Activated CD4-positive, alpha-beta T cell treated with anti-CD3 and anti-CD28 coated beads, Interleukin-10, Interleukin-2, amounts not matched to agents 100 ng/mL and 50 ng/mL, durations not matched to agents 16 hours and 8 hours (primary cell): ENCODE measurements around the gene HLA-DPB1.
A peak's percentile ranks its signal among the peaks of the same experiment; 100 is the strongest.

Experiments
- DNase-seq: peaks from one replicate; pipeline ENCODE4 v3.0.0-alpha.2; 2020

The HLA-DPB1 gene

DNA sequence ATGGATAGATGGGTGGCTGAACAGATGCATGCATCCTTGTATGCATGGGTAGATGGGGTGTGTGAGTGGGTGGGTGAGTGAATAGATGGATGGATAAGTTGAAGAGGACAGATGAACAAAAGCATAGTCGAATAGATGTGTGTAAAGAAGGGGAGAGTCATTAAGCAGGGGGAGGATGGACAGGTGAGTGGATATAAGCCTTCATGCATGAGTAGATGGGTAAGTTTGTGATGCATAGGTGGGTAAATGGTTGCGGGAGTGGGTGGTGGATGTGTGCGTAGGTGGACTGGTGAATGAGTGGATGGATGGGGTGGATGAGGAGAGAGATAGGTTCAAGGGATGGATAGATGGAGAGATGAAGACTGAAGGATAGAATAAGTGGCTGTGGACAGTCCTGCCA lies 29.6 kb downstream of the HLA-DPB1 start:
- DNase-seq, result no peak

DNA sequence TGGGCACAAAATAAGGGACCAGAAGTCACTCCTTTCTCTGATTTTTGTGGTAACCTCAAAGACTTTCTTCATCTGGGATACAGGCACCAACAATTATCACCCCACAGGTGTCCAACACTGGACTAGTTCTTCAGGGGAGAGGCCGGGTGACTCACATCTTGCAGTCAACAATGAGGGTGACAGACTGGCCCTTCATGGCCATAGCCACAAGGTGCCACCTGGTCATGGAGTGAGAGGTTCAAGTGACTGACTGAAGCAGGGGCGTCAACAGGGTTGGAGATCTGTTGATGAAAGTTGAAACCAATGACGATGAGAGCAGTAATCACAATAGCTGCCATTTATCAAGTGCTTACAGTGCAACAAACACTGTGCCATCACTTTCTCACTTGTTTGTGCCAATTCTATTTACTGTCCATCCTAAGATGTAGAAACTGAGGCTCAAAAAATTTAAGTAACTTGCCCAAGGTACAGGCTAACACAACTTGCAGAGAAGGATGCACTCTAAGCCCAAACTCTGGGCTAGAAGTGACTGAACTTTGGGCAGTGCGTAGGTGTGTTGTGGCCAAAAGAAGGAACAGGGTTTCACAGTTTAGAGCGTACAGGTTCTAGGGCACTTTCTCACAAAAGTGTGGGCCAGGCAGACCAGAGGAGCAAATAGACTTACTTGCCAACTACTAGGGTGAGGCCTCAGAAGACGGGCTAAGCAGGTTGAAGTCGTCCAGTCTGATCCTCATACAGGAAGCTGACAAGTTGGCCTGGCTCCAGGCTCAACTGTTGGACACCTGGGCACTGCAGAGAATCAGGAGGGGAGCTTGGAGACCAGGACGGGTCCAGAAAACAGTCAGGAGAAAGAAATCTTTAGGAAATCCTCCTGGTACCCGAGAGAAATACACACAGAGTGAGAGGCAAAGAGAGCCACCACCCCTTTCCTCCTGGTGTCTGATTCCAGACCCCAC lies 30.4 kb downstream of the HLA-DPB1 start:
- DNase-seq, result no peak

DNA sequence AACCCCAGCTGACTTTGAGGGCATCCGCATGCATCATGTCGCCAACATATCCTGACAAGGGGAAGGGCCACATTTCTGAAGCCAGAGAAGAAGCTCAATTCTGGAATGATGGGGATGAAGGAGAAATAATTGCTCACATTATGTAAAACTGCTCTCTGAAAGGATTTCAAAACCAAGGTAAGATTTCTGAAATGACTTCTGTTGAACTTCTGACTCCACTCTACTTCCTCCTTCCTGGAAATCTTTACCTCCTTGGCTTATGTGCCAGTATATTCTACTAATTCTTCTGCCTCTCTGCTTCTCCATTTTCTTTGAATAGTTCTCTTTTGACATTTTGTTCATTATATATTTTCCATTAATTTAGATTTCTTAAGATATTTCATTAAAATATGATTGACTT lies 31.9 kb downstream of the HLA-DPB1 start:
- DNase-seq, result no peak

DNA sequence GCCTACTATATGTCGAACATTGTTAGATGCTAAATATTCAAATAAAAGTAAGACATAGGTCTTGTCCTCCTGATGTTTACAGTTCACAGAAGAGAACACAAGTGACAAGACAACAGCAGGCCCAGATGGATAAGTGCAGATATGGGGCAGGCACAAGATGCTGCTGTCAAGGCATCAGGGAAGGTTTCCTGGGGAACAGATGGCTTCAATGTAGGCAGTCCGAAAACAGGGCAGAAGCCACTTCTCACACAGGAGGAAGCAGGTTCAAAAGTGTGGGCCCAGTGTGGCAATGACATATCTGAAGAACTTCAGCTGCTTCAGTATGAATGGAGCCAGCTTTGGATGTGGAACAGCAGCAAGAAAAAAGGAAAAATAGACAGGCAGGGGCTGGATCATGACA lies 32.5 kb downstream of the HLA-DPB1 start:
- no peak for DNase-seq

DNA sequence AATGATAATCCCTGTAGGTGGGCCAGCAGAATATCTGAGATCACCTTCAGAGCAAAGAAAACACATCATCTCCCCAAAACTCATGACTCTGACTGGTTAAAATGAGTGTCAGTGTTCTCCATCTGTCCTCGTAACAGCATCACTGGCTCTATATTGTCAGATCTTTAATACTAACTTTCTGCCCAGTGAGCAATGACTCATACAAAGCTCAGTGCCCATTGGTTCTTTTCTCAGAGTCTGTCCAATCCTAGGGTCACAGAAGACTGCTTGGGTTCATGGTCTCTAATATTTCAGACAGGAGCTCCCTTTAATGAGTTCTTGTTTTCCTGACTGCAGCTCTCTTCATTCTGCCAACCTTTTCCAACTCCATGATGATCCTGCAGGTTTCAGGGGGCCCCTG lies 36.4 kb downstream of the HLA-DPB1 start:
- peak; percentile 55 for DNase-seq

DNA sequence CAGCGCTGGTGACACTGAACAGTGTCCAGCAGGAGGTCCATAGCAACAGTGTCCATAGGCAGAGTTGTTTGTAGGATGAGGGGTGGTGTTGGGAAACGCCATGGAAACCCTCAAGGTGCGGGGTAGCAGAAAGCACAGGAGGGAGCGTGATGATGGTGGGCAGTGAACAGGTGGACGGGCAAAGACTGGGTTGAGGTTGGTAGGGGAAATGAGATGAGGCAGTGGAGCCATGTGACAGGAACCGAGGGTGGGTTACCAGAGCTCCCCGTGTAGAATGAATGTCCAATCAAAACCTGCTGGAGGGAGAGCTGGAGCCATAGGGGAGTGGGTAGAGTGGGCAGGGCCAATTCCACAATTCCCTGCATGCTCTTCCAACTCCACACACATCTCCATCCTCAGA lies 38.0 kb downstream of the HLA-DPB1 start:
- no peak for DNase-seq

DNA sequence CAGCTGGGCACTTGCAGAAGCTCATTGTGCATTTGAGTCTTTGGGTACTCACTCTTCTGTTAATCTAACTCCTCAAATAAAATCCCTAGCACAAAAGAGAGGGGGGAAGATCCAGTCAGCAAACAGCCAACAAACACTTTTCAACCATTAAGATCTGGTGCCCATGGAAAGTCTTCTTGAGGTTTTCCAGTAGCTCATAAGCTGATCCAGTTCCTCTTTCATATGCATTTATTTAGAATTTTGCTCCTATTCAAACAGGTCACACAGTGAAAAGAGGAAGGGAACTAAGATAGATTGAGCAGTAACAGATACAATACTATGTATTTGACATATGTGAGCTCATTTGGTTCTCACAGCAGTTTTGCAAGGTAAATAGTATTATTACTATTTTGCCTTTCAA lies 38.6 kb downstream of the HLA-DPB1 start:
- DNase-seq, result no peak

DNA sequence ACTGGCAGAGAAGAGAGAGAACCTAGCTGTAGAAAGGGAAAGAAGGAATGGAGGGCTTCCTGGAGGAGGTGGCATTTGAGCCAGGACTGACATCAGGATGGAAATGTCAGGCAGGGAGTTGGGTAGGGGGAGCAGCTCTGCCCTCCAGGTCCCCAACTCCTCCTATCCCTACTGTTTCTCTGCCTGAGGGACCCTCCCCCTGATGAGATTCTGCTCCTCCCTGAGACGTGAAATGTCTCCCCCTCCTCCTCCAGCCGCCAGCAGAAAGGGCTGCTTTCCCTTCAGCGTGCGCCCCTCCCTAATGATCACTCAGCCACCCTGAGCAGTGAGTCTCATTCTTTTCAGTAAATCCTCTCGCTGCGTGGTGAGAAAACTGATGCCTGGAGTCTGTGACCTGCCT lies 40.6 kb downstream of the HLA-DPB1 start:
- no peak for DNase-seq

DNA sequence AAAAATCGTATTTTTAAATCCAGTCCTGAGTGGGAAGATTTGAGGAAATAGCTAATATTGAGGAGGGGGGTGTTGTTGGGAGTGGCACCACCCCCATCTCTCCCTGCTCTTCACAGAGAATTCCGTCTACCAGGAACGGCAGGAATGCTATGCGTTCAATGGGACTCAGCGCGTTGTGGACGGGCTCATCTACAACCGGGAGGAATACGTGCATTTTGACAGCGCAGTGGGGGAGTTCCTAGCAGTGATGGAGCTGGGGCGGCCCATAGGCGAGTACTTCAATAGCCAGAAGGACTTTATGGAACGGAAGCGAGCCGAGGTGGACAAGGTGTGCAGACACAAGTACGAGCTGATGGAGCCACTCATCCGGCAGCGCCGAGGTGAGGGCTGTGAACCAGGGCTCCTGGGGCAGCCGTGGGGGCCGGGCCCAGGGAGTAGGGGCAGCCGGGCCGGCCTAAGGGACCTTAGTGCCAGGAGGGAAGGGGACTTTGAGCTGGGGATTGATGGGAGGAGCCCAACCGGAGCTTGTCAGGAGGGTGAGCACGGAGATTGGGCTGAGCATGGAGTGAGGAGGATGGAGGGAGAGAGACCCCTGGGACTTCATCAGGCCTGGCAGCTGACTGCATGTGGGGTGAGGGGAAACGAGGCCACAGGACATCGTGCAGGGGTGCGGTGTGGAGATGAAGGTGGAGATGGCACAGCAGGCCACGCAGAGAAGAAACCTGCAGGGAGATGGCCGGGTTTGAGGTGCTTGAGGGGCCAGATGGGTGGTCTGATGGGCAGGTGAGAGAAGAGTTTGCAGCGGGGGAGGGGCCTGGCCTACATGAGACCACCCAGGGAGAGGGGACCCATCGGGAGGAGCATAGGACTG lies 41.3 kb downstream of the HLA-DPB1 start:
- DNase-seq, result no peak

DNA sequence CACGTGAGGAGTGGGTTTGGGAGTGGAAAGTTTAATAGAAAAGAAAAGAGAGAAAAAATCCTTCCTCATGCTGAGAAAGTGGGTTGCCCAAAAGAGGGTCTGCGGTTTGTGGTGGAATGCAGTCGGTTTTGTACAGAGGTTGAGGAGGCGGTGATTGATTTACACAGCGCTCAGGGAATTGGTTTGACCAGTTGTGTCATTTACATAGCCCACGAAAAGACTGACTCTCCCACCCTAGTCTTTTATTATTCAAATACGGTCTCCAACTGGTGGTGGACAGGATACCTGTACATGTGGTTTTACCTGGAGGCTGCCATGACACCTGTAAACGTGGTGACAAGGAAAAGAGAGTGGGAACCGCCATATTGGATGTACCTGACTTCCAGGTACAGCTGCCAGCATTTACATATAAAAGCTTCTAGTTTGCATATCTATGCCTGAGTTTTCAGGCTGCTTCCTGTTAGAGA lies 42.1 kb downstream of the HLA-DPB1 start:
- no peak for DNase-seq

DNA sequence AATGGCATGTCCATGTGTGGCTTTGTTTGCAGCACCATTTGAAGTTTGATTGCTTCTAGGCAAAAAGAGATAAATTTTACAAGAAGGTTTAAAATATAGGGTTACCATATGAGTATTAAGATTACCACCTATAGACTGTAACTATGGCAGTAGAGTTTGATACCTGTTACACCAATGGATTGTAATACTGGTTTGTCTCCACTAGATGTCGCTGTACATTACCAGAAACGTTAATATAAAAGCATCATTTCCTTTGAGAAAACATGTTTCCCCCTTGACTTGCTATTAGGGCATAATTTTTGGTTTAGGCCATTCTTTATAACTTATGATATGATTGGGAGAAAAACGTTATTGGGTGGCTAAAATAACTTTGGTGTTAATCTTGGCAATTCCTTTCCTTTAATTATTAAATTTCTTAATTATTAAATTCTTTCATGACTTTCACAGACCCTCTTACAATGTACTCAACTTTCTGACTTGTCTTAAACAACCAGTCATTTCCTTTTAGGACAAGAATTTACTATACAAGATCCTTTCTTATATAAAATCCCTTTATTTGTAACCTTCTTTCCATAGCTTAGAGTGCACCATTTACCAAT lies 42.8 kb downstream of the HLA-DPB1 start:
- DNase-seq, result peak; percentile 72

DNA sequence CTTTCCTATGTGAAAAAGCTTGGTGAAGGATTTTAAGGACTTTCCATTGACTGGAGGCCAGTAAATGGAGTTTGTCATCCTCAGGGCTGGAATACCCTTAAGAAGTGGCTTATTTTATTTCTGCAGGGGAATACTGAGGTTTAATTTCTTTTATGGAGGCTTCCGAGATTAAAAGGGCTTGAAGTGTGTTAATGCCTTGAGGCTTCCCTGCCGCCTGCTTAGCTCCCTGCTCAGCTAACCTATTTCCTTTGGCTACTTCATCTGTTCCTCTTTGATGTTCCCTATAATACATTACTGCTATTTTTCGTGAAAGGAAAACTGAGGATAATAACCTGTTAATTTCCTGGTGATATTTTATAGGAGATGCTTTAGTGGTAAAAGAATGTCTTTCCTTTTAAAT lies 44.2 kb downstream of the HLA-DPB1 start:
- DNase-seq, result no peak

DNA sequence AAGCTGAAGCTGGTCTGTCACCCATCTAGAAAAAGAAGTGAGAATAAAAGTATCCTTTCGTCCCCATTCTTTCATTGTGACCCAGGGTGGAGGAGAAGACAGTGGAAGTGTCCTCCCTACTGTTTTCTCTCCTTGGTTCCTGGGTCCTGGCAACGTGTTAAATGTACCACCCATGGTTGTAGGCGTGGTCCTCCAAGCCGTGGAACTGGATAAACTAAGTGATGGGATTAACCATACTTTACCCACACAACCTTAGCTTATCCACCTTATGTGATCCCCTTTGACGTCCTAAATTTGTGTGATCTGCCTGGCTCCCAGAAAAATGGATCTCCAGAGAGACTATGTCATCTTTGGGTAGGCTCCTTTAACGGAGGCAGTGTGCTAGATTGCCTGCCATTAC lies 47.4 kb downstream of the HLA-DPB1 start:
- no peak for DNase-seq

DNA sequence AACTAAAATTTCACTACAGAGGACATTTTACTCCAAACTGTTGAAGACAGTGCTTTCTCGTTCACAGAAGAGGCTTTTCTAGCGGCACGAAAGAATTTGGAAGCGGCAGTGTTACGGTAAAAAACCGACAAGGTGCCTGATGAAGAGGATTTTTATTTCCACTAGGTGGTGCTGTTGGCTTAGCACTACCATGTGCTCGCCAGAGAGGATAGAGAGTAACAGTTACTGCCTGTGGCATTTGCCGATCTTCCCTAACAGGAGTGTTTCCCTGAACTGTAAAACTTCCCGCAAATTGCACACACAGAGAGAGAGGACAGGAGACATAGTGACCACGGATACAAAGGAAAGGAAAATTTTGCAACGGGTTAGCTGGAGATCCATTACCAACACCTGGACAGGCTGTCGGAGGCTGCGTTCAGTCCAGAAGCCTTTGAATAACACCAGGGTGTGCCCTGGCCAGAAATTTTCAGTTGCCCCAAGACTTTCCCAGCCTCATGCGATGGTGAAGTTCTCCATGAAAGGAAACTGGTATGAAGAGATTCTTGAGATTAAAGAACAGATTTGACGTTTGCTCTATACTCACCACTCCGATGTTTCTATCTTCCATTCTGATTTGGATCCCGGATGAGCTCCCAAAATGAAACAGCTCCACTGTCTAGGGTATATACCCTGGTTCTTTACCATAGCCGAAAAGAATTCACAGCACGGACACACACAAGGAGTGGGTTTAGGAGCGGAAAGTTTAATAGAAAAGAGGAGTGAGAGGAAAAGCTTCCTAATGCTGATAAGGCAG lies 48.1 kb downstream of the HLA-DPB1 start:
- peak; percentile 53 for DNase-seq

DNA sequence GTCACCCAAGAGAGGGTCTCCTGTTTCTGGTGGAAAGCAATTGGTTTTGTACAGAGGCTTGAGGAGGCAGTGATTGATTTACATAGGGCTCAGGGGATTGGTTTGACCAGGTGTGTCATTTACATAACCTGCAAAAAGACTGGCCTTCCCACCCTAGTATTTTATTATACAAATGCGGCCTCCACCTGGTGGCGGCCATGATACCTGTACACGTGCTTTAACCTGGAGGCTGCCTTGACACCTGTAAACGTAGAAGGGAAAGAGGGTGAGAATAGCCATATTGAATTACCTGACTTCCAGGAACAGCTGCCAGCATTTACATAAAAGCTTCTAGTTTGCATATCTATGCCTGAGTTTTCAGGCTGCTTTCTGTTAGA lies 48.7 kb downstream of the HLA-DPB1 start:
- no peak for DNase-seq

DNA sequence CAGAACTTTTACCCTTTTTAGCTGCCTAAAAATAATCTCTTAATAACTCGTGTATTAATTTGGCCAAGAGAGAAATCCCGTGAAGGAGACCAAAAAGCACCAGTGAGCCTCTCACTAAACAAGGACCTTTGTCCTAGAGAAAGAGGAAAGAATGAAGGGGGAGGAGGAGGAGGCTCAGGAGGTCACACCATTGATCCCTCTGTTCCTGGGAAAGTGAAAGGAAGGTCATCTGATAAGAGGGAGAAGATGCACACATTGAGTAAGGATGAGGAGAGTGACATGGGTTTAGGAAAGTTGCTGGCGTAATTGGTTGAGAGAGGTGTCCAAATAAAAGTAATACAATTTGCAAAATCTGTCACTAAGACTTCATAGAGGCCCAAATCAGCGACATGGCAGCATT lies 49.2 kb downstream of the HLA-DPB1 start:
- no peak for DNase-seq

DNA sequence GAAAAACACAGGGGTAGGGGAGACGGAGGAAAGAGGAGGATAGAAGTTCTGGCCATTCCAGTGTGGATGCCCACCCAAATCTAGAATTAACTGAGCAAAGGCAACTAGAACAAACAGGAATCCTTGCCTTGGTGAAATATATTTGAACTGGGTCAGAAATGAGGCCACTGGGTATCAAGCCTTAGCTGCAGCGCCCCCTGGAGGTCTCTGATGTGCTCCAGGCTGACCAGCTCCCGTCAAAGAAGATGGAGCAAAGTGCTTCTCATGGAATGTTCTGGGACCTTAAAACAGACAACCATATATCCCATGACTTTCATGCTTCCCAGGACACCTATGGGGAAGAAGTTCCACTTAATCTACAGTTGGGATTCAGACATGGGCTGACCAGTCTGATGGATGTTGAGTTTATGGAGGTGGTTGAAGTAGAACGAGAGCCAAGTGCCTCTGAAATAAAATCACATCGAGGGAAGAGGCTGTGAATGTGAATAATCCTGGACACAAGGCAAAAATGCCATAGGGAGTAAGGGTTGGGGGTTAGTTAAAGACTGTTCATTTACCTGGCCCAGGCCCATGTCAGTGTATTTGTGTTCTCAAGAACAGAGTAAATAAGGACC lies 50.4 kb downstream of the HLA-DPB1 start:
- peak; percentile 55 for DNase-seq

DNA sequence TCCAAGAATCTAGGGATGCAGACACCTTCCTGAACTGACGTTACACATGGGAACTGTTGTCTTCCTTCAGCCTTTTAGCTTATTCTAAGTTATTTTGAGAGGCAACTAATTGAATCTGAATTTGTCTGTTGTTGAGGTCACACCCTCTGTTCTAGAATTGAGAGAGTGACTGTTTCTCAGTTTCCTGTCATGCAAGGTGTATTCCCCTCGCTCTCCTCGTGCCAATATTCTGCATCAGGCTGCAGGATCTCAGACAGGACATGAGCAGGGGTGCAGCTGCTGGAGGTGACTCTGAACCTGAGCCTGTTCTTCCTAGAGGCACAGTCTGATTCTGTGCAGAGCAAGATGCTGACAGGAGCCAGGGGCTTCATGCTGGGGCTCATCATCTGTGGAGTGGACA lies 52.5 kb downstream of the HLA-DPB1 start:
- DNase-seq, result peak; percentile 72

DNA sequence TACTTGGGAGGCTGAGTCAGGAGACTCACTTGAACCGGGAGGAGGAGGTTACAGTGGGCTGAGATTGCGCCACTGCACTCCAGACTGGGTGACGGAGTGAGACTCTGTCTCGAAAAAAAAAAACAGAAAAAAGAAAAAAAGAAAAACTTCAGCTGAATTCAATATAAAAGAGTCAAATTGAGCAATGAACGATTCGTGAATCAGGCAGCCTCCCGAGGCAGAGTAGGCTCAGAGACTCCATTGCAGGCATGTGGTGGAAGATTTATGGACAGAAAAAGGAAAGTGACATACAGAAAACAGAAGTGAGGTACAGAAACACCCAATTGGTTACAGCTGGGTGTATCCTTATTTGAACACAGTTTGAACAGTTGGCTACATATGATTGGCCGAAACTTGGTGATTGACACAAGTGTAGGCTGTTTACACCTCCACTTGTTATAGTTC lies 56.3 kb downstream of the HLA-DPB1 start:
- DNase-seq, result no peak

DNA sequence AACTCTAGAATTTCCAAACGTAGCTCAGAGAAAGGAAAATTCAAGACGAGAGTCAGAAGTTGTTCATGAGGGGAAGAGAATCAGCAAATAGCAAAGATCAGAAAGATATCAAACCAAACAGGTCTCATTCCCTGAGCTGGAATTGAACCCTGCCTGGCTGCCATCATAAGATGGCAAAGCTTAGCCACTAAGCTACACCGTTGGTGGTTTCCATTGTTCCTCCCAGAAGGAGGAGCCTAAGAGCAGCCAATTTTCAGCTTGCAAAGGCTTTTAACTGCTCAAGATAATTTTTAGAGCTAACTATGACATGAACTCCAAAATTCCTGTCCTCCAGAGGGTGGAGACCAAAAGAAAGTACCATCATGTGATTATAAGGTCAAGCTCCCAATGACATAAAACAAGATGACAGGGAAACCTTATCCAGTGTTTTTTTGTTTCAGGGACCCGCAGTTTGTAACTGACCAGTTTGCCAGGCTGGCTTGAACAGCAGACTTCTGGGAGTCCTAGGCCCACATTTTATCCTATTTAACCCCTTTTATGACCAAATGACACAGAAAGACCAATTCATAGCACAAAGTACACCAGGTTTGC lies 60.6 kb downstream of the HLA-DPB1 start:
- no peak for DNase-seq
